ENCODE measurements around the gene GOLGA6C.
"Not testable (repeated sequence)": the region's sequence is repeated elsewhere in the genome, so short reads cannot be mapped to it uniquely, and the experiment has no call there.

GOLGA6C gene
- total RNA-seq: 0 to 0.88 (median 0) reads per million in 17 experiments

GRCh38 chr15:75258034-75258433, at the start of gene GOLGA6C:
Gene GOLGA6C, plus strand, starts transcription at chr15:75258334. Its CDS starts 265 bp downstream, at chr15:75258599.
- DNase-seq: not testable (repeated sequence)

GRCh38 chr15:75208501-75209288, 49.4 kb upstream of the GOLGA6C start:
- no peak for DNase-seq

- no peak for DNase-seq
Measured at GRCh38 chr15:75209289-75209676, 48.9 kb upstream of the GOLGA6C start.

- DNase-seq: no peak
Measured at GRCh38 chr15:75210811-75211230, 47.3 kb upstream of the GOLGA6C start.

- DNase-seq: no peak
Measured at GRCh38 chr15:75211436-75212199, 46.5 kb upstream of the GOLGA6C start.

GRCh38 chr15:75212200-75212858, 45.8 kb upstream of the GOLGA6C start:
- DNase-seq: no peak

GRCh38 chr15:75213212-75213767, 44.8 kb upstream of the GOLGA6C start:
- DNase-seq: no peak

GRCh38 chr15:75213768-75214221, 44.3 kb upstream of the GOLGA6C start:
- DNase-seq: no peak

- DNase-seq: no peak
Measured at GRCh38 chr15:75214293-75215096, 43.6 kb upstream of the GOLGA6C start.

- no peak for DNase-seq
Measured at GRCh38 chr15:75215107-75216004, 42.8 kb upstream of the GOLGA6C start.

- no peak for DNase-seq
Measured at GRCh38 chr15:75217012-75217411, 41.1 kb upstream of the GOLGA6C start.

- DNase-seq: not testable (repeated sequence)
Measured at GRCh38 chr15:75217574-75217973, 40.6 kb upstream of the GOLGA6C start.

- DNase-seq: peak in 1 of 4 experiments; percentile 27
Measured at GRCh38 chr15:75219507-75219929, 38.6 kb upstream of the GOLGA6C start.

- DNase-seq: no peak
Measured at GRCh38 chr15:75223688-75224087, 34.4 kb upstream of the GOLGA6C start.

- DNase-seq: no peak
Measured at GRCh38 chr15:75224281-75224680, 33.9 kb upstream of the GOLGA6C start.

GRCh38 chr15:75225102-75225836, 32.9 kb upstream of the GOLGA6C start:
- DNase-seq: peak in 1 of 4 experiments; percentile 18

GRCh38 chr15:75225951-75226732, 32.0 kb upstream of the GOLGA6C start:
- DNase-seq: no peak

- not testable (repeated sequence) for DNase-seq
Measured at GRCh38 chr15:75227112-75227511, 31.0 kb upstream of the GOLGA6C start.

- no peak for DNase-seq
Measured at GRCh38 chr15:75227663-75228280, 30.4 kb upstream of the GOLGA6C start.
